Measurements from ENCODE around the gene DIAPH2.

DNA sequence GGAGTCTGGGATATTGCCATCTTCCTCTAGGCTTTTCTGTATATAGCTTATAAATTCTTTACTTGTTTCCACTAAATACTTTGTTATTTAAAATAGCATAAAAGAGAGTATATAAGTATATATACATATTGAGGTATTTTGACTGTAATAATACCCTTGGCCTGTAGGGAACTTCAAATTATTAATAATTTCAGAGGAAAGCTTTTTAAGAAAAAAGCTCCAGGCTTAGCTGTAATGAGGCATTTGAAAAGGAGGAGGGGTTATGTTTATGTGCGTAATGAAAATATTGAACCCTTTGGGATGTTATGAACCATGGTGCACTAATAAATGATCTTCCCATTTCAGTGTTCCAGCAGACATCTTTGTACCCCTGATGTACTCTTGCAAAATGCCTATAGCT is 777.1 kb downstream of the DIAPH2 start:
- TF ChIP-seq GATA3 (IDR thresholded peaks at IDR 0.05; ENCODE audit: low read depth, low read length) (no peak), GATA2 (IDR thresholded peaks at IDR 0.05; ENCODE audit: low read depth, low read length) (no peak)

All from SH-SY5Y (cell line).